HG02588 (cell line): ENCODE results near the gene GREB1.
A peak's percentile ranks its signal among the peaks of the same experiment; 100 is the strongest.

Experiments used
- ATAC-seq: cut with Tn5 transposase; IDR thresholded peaks from one replicate; pipeline ENCODE4 v1.9.1; 2021; ENCODE audit warnings: mild to moderate bottlenecking, moderate library complexity; ENCODE audit not compliant: unreplicated experiment

The GREB1 gene

GRCh38 chr2:11578081-11578948 is 44.5 kb downstream of the GREB1 start:
- no peak for ATAC-seq

- ATAC-seq: no peak
These were observed 45.3 kb downstream of the GREB1 start for GRCh38 chr2:11578986-11579774.

- ATAC-seq: no peak
These were observed 46.2 kb downstream of the GREB1 start for GRCh38 chr2:11579867-11580659.

GRCh38 chr2:11580697-11581096 is 46.9 kb downstream of the GREB1 start:
- no peak for ATAC-seq

GRCh38 chr2:11581124-11581796 is 47.4 kb downstream of the GREB1 start:
- no peak for ATAC-seq

GRCh38 chr2:11581797-11582611 is 48.2 kb downstream of the GREB1 start:
- no peak for ATAC-seq

- ATAC-seq: no peak
These were observed 48.7 kb downstream of the GREB1 start for GRCh38 chr2:11582612-11582861.

- no peak for ATAC-seq
These were observed 49.3 kb downstream of the GREB1 start for GRCh38 chr2:11582862-11583752.

- peak; percentile 78 for ATAC-seq
These were observed 50.1 kb downstream of the GREB1 start for GRCh38 chr2:11583840-11584524.

- ATAC-seq: no peak
These were observed 50.7 kb downstream of the GREB1 start for GRCh38 chr2:11584525-11585056.

- ATAC-seq: no peak
These were observed 51.2 kb downstream of the GREB1 start for GRCh38 chr2:11585071-11585470.

- ATAC-seq: no peak
These were observed 54.6 kb downstream of the GREB1 start for GRCh38 chr2:11588228-11589110.

- ATAC-seq: no peak
These were observed 55.6 kb downstream of the GREB1 start for GRCh38 chr2:11589316-11589940.

GRCh38 chr2:11590193-11590592 is 56.3 kb downstream of the GREB1 start:
- no peak for ATAC-seq

- no peak for ATAC-seq
These were observed 57.2 kb downstream of the GREB1 start for GRCh38 chr2:11591091-11591490.

- ATAC-seq: no peak
These were observed 59.1 kb downstream of the GREB1 start for GRCh38 chr2:11592671-11593574.
